ENCODE data around the gene POU1F1. TPM values are rescaled to one million over a fixed set of nuclear protein-coding genes. Genes with fewer than 3 reads are reported as not detected.

POU1F1 gene
- total RNA-seq, 1 experiment from 2014 or later = not detected

DNA sequence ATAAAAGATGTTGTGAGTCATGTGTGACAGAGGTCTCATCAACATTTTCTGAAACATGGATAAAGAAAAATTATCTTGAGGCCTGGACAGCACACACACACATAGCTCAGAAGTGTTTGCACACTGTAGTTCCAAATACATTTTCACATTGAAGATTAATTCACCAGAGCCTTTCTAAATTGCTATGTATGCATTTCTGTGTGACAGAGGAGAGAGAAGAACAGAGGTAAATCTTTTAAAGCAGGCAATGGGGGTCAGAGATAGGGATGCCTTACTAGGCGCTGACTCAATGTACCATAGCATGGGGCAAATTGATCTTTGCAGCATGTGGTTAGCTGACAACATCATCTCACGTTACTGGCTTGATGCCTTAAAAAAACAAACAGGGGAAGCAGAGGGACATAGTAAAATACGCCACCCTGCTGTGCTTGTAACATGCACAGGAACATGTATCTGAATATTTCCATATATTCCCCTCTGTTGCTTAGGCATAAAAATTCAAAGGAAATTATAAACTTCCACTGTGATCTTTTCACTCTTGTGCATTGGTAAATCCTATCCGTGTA is 7.7 kb downstream of the POU1F1 start:
- H3K4me3 Mint-ChIP-seq = no peak overlapping the region
- no peak overlapping the region for H3K27ac Mint-ChIP-seq
- POLR2A ChIA-PET = no interaction called here
- H3K36me3 Mint-ChIP-seq = no peaks in the 10 kb centered on the region
- ATAC-seq (no peak), DNase-seq (ENCODE audit: low spot score) (no peak)
- no peaks in the 10 kb centered on the region for H3K9me3 Mint-ChIP-seq
- no peaks in the 10 kb centered on the region for H3K27me3 Mint-ChIP-seq (ENCODE audit: low read depth)
- TF ChIP-seq CBFB (CRISPR knock-in tag; IDR thresholded peaks at IDR 0.05; ENCODE audit: low read depth) (no peak), ZBTB43 (CRISPR knock-in tag; IDR thresholded peaks at IDR 0.05) (no peak), HMGA2 (CRISPR knock-in tag; IDR thresholded peaks at IDR 0.05) (no peak), MLX (CRISPR knock-in tag; IDR thresholded peaks at IDR 0.05) (no peak), ZNF138 (CRISPR knock-in tag; conservative IDR thresholded peaks at IDR 0.05) (no peak), JUN (CRISPR knock-in tag; IDR thresholded peaks at IDR 0.05) (no peak)
- CTCF ChIA-PET = no interaction called here
- H3K4me1 Mint-ChIP-seq = peaks cover 15% of the 10 kb centered on the region

DNA sequence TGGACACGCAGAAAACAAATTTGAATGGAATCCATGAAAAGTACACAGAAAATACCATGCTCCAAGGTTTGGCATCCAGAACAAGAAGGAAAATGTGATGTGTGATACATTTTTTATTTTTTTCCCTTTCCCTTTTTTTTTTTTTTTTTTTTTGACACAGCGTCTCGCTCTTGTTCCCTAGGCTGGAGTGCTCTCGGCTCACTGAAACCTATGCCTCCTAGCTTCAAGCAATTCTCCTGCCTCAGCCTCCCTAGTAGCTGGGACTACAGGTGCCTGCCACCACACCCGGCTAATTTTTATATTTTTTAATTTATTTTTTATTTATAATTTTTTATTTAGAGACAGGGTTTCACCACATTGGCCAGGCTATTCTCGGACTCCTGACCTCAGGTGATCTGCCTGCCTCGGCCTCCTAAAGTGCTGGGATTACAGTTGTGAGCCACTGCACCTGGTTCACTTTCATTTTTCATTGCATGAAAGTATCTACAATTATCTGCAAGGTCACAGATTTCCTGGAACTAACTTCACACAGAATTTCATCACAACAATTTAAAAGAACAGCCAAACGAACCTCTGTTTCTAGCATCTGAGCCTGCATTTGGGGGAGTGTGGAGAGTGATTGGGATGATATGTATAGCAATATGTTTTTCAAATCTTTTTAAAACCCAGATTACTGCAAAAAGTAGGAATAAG is 8.3 kb downstream of the POU1F1 start:
- TF ChIP-seq PRRX2 (CRISPR knock-in tag; IDR thresholded peaks at IDR 0.05) (no peak), CDX4 (CRISPR knock-in tag; IDR thresholded peaks at IDR 0.05; ENCODE audit: borderline replicate concordance) (no peak), GABPB1 (CRISPR knock-in tag; IDR thresholded peaks at IDR 0.05) (no peak), RORB (CRISPR knock-in tag; IDR thresholded peaks at IDR 0.05) (no peak), TEAD1 (CRISPR knock-in tag; IDR thresholded peaks at IDR 0.05) (no peak), FOXK1 (CRISPR knock-in tag; IDR thresholded peaks at IDR 0.05) (no peak), ZMAT4 (CRISPR knock-in tag; IDR thresholded peaks at IDR 0.05) (no peak), NR1H2 (CRISPR knock-in tag; IDR thresholded peaks at IDR 0.05) (no peak)
- TF ChIP-seq, protein P1, sequence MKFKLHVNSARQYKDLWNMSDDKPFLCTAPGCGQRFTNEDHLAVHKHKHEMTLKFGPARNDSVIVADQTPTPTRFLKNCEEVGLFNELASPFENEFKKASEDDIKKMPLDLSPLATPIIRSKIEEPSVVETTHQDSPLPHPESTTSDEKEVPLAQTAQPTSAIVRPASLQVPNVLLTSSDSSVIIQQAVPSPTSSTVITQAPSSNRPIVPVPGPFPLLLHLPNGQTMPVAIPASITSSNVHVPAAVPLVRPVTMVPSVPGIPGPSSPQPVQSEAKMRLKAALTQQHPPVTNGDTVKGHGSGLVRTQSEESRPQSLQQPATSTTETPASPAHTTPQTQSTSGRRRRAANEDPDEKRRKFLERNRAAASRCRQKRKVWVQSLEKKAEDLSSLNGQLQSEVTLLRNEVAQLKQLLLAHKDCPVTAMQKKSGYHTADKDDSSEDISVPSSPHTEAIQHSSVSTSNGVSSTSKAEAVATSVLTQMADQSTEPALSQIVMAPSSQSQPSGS (CRISPR knock-in tag; IDR thresholded peaks at IDR 0.05; ENCODE audit: borderline replicate concordance, low read depth) = no peak
- TF ChIP-seq, protein P2, sequence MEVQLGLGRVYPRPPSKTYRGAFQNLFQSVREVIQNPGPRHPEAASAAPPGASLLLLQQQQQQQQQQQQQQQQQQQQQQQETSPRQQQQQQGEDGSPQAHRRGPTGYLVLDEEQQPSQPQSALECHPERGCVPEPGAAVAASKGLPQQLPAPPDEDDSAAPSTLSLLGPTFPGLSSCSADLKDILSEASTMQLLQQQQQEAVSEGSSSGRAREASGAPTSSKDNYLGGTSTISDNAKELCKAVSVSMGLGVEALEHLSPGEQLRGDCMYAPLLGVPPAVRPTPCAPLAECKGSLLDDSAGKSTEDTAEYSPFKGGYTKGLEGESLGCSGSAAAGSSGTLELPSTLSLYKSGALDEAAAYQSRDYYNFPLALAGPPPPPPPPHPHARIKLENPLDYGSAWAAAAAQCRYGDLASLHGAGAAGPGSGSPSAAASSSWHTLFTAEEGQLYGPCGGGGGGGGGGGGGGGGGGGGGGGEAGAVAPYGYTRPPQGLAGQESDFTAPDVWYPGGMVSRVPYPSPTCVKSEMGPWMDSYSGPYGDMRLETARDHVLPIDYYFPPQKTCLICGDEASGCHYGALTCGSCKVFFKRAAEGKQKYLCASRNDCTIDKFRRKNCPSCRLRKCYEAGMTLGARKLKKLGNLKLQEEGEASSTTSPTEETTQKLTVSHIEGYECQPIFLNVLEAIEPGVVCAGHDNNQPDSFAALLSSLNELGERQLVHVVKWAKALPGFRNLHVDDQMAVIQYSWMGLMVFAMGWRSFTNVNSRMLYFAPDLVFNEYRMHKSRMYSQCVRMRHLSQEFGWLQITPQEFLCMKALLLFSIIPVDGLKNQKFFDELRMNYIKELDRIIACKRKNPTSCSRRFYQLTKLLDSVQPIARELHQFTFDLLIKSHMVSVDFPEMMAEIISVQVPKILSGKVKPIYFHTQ (CRISPR knock-in tag; IDR thresholded peaks at IDR 0.05) = no peak
- H3K4me1 Mint-ChIP-seq = peaks cover 15% of the 10 kb centered on the region
- ChIA-PET POLR2A (no interaction called here), CTCF (interaction anchor here (0.7 kb wide), 1 partner anchor 377 kb away, joined by 6 read pairs; no protein-coding TSS in a partner anchor)
- H3K36me3 Mint-ChIP-seq = no peaks in the 10 kb centered on the region
- no peak overlapping the region for H3K27ac Mint-ChIP-seq
- no peak for DNase-seq (ENCODE audit: low spot score)
- no peaks in the 10 kb centered on the region for H3K27me3 Mint-ChIP-seq (ENCODE audit: low read depth)
- H3K9me3 Mint-ChIP-seq = no peaks in the 10 kb centered on the region
- no peak overlapping the region for H3K4me3 Mint-ChIP-seq
- ATAC-seq = no peak

Data from WTC11 (cell line).